NCI-H345 (cell line): ENCODE measurements around the gene ZFP92.
A peak's percentile ranks its signal among the peaks of the same experiment; 100 is the strongest.

ENCODE experiments used
- DNase-seq: peaks from one replicate; lab custom pipeline; 2025; lab: John Stamatoyannopoulos, UW

The ZFP92 gene

DNA sequence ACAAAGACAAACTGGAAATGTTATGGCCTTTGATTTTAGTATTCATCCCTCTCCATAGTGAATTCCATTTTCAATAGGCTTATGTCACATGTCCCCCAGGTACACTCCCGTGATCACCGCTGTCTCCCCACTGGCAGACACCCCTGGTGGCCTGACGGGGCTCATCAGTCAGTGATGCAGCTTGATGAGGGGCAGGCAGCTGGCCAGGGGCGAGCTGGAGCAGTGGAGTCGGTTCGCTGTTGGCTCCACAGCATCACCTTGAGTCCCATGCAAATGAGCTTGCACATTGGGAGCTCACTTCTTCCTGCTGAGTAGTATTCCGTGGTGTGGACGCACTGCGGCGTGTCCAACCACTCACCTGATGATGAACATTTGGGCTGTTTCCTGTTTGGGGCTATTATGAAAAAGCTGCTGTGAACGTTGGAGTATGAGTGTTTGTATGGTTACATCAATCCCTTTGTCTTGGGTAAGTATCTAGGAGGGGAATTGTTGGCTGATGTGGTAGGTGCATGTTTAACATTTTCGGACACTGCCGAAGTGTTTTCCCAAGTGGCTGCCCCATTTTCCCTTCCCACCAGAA is 29.4 kb downstream of the ZFP92 start:
- DNase-seq: peak; percentile 2

DNA sequence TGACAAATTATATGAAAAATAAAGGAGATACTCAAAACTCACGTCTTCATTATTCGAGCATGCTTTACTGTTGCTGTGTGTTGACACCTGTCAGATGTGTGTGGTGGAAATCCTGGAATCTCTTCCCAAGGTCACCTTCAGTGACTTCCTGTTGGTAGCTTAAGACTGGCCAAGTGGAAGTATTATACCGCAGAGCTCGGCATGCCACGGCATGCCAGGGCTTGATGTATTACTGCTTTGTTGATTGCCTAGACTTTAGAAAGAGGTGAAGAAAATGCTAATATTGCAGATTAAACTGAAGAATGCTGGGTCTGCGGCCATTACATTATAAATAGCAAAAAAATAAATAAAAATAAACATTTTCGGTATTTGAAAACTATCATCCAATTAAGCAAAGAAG is 30.0 kb downstream of the ZFP92 start:
- no peak for DNase-seq

DNA sequence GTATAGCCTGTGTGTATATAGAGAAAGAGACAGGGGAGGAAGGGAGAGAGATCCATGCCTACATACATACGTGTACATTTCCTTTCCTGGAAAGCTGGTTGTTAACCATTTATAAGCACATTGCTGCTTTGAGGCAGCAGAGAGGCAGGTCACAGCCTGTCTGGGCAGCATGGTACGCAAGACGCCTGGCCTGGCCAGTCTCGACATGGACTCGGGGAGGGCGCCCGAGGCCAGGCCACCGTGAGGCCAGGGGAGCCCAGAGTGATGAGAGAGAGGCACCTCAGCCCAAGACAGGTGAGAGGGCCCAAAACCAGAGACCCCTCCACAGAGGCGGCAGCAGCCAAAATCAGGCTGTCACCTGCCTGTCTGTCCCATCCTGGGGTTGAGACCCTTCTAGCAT is 30.7 kb downstream of the ZFP92 start:
- no peak for DNase-seq

DNA sequence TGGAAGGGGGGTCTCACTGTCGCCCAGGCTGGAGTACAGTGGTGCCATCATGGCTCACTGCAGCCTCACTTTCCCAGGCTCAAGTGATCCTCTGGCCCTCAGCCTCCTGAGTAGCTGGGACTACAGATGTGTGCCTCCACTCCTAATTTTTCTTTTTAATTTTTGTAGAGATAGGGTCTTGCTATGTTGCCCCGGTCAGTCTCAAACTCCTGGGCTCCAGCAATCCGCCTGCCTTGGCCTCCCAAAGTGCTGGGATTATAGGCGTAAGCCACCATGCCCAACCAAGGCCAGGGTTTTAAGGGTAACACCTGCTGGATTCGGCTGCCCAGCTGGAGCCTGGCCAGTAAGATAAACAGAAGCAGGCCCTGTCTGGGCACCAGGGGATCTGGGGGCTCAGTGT is 31.2 kb downstream of the ZFP92 start:
- no peak for DNase-seq

DNA sequence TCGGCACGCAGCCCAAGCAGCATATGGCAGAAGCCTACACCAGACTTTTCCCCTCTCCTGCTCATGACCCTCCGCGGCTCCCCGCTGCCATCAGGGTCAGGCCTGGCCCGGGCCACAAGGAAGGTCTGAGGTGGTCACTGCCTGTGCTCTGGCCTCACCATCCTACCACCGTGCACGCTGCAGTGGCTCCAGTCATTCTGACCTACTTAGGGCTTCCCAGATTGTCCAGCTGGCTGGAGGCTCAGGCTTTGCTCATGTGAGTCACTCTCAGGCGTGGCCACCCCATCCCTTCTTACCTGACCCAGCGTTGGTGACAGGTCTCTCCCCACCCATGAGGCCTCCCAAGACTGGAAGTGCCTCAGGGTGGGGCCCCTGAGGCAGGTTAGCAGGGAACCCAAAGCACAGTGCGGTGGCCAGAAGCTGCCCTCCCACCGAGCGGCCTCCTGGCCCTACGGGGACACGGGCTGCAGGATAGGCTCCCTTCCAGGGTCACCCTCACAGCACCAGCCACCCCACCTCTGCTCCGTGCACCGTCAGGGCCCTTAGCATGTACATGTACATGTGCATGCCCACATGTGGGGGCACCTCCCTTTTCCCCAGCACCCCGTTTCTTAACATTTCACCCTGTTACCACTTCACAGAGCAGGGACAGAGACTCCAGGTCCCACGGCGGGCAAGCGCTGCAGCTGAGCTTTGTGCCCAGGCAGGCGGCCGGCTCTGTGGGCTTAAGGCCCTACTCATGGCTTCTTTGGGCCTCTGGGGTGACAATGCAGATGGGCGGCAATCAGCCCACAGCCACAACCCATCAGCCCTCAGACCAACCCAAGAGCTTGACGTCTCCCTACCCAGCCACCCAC is 32.4 kb downstream of the ZFP92 start:
- no peak for DNase-seq

DNA sequence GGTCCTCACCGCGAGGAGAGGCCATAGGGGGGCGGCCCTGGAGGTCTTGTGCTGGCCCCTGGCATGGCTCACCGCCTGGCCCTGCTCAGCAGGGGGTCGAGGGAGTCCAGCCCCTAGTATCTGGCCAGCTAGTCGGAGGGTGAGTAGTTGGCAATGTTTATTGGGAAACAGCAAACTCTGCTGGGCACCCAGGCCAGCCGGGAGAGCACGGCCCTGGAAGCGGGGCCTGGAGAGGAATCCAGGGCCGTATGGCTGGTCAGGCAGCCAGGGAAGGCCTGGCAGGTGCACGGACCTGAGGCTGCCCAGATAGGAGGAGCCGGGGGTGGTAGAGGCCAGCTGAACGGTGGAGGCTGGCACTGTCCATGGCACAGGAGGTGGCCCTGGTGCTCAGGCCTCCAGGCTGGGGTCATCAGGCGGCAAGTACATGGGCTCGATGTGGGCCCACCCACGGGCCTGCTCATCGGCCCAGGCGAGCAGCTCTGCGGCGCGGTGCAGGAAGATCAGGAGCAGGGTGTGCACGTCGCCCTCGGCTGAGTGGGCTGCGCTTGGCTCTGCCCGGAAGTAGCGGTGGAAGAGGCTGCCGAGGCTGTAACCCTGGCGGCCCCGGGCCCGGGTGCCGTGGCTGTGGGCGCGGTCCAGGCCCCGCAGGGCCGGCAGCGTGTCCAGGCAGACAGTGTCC is 33.2 kb downstream of the ZFP92 start:
- DNase-seq: no peak

DNA sequence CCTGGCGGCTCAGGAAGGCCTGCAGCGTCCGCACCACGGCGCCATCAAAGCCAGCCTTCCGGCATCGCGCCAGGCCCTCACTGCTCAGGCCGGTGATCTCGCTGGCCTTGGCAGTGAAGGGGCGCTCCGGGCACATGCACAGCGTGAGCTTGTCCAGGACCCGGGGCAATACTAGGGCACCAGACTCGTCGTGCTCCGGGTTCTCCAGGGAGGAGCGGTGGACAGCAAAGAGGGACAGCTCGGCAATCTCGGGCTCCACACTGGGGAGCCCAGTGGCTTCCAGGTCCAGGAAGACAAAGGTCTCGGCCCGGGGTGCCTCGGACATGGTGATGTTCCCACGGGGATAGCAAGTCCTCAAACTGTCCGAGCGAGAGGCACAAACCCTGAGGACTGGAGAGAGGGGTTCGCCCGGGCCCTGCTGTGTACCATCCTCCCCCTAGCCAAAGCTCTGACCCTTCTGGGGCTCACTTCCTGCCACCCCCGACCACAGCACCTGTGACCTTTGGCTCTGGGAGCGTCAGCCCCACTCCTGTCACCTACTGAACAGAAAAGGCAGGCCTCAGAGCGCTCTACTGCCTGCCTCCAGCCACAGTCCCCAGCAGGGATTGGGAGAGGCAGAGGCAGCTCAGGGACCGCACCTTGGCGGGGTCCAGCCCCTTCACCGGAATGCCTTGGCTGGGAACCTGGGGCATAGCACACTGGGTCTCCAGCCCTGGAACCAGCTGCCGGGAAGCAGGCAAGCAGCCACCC is 34.0 kb downstream of the ZFP92 start:
- DNase-seq: no peak

DNA sequence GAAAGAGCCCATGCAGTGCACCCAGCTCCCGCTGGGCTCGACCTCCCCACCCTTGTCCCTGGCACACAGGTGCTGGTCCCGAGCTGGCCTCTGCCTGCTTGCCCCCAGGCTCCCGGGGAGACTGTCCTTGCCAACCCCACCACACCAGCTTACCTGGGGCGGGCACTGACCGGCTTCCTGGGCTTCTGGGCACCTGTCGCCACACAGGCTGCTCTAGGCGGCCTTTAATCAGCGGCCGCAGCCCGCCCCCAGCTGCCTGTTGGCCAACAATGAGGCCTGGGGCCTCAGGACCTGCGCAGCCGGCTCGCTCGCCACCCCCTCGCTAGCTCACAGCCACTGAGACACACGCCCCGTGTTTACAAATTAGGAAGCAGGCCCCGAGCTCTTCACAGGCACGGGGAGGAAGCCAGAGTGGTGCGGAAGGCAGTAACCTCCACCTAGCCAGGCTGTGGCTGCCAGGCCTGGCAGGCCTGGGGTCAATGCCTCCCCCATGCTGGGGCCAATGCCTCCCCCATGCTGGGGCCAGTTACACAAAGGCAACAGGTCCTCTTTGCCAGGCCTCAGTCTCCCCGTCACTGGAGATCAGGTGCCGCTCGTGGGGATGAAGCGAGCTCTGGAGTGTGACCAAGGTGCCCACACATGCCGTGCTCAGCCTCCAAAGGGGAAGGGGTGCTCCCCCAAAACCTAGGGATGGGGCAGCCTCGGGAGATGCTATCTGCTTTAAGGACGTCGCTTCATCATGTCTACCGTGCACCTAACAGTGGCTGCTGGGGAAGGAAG is 34.8 kb downstream of the ZFP92 start, which contains the start of gene TREX2:
TREX2 (minus strand) TSS at position 201 of the 780 bp plus-strand sequence. CDS start 626 bp downstream, outside the sequence.
- no peak for DNase-seq

DNA sequence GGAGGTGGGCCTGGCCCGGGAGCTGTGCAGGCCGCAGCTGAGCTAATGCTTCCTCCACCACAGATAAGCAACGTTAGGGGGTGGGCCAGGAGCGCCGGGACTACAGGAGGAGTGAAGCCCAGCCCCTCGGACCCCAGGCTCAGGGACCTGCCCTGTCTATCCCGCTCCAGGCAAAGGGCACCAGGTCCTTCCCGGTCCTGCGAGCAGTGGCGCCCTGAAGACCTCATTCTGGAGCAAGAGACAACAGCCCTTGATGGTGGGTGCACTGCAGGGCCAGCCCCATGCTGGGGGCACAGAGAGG is 35.3 kb downstream of the ZFP92 start:
- DNase-seq: no peak

DNA sequence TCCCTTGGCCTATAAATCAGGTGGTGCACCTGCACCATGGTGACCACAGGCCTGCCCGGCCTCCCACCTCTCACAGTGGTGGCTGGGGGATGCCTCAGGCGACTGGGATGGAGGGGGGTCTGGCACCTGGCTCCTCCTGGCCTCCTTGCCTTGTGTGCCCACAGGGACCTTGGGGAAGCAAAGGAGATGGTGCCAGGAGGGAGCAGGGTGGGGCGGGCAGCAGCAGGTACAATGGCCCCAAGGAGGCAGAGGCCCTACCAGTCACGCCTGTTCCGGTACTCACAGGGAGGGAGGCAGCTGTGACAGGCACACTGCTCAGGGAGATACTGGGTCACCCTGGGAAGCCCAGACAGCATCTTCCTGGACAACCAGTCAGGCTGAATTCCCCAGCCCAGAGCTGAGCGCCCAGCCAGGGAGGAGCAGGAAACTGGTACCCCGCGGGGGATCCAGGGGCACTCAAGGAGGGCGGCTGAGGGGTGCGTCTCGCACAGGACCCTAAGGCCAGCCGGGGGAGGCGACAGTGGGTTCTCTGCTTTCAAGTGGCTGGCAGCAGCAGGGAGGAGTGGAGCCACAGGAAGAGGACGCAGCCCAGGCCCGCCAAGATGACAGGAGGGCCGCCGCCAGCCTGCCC is 35.8 kb downstream of the ZFP92 start:
- DNase-seq: no peak

DNA sequence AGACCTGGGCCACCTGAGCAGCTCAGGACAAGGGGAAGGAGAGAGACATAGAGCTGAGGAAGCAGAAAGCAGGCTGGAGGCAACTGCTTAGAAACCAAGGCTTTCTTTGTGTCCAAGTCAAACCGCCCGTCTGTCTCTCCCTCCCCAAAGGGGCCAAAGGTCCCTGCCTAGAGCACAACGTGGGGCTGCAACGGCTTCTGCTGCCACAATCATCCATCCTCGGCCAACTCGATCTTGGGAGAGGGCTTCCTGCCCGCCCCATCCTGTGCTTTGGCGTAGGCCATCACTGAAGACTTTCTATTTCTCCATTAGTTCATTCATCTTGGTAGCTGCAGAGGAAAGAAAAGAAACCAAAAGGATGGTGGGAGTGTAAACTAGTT is 36.3 kb downstream of the ZFP92 start:
- DNase-seq: no peak

DNA sequence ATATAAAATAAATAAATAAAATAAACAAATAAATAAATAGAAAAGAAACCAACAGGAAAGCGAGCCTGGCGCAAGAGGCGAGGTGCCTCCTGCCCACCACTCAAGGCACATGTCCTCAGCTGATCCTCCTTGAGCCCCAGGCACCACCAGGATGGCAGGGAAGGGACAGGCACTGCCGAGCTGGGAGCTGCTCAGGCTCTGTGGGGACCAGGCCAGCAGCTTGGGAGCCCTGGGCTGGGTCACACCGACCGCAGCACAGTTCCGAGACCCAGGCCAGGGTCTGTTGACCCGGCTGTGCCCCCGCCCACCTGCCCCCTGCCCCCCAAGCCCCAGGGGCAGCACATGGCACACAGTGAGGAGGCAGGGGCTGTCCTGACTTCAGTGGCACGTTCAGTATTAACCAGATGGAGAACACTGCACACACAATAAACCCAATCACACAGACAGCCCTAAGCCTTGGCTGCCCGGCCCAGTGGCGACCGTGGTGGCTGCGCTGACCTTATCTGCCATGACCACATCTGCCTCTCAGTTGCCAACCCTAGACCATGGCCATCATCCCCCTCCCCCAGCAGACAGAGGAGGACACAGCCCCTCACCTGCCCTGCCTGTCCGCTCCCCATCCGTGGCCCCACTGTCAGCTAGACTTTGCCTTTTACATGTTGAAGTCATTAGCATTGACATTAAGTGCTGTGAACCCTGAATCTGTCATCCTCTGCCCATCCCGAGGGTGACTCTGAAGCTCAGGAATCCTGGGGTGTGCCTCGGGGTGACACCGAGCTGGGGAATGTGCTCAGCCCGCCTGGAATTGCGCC is 37.5 kb downstream of the ZFP92 start:
- DNase-seq: no peak

DNA sequence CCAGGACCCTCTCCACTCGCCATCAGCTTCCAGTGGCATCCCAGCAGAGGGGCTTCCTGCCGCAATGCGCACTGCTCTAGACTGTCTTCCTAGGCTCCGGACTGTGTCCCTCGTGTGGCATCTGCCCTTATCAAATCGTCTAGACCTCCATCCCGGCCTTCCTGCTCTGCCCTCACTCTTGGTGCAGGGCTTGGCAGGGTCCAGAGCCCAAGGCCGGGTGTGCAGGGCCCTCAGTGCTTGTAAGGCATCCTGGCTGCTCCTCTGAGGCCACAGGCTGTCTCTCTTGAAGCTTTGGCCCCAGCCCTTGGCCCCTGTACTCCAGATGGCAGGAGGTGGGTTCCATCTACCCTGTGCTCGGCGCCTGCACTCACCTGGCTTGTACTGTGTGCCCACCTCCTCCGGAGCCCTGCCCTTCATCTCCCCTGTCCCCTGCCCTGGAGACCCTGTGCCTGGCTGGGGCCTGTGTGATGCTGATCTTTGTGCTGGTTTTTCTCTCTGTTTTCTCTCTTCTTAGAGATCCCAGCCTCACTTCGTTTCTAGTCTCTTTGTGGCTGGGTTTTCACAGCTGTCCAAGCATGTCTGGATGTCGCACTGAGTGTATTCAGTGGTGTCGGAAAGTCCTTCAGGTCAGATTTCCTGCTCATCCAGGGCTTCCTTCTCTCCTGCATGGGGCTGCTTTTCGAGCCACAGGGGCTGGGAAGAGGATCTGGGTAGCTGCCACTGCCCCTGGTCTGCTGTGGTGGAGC is 38.3 kb downstream of the ZFP92 start:
- no peak for DNase-seq

DNA sequence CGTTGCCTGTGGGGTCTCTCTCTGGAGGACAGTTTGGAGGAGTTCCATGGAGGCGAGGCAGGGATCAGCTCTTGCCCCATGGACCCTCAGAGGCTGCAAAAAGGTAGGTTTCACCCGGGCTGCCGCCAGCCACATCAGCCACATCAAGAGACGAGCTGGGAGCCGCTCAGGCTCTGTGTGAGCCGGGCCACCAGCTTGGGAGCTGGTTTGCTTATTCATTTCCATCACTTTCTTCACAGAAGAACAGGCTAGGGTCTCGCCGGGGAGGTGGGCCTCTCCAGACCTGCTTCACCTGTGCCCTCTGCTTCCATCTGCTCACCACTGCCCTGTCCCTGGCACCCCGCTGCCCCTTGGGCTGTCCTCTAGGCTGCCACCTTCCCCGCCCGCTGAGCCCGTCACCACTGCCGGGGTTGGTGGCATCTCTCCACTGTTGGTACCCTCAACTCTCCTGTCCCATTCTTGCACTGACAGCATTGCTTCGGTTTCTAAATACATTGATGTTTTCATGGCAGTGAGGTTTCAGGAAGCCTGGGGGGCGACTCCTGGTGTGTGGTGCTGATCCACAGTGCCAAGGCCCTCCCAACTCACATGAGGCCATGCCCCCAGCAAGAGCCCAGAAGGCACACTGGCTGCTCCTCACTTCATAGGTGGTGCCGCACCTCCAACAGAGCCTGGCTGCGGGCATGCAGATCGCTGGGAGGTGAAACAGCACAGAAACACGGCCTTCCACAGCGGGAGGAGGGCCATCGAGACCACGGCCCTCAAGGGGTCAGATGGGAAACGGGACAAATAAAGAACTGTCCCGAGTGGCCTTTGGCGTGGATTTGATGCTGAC is 39.1 kb downstream of the ZFP92 start:
- DNase-seq: no peak

DNA sequence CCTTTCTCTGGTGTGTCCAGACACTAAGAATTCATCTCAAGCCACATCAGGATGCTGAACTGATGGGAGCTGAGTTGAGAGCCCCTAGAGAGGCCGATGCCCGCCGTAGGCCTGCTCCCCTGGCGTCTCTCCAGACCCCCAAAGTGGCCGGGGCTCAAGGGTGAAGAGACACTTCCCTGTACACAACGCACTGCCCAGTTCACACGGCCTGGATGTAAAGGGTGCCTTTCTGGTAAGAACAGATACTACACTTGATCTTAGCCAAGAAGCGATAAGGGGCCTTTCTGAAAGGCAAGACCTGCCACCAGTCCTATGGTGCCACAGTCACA is 39.6 kb downstream of the ZFP92 start:
- no peak for DNase-seq

DNA sequence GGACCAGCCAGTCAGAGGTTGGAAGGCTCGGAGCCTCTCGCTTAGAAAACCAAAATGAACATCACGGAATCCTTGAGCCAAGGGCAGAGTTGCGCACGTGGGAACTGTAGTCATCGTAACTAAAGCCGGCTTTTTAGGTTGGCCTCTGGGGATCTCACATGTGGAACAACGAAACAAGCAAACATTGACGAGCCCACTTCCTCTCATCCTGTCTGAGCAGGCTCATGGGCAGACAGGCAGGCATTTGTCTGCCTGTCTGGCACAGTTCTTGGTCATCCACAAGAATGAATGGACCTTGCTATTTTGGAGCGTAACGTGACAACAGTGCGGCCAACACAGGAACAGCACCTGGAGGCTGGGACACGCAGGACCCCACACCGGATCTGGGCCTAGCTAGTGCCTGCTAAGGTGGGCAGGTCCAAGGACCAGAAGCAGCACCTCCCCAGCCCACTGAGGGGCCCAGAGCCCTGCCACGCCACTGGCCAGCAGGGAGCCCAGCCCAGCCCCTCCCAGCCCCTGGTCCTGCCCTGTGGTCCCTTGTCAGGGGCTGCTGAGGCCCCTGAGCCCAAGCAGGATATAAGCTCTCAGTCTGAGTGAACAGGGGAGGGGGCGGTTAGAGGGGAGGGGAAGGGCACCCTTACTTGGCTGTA is 43.8 kb downstream of the ZFP92 start:
- no peak for DNase-seq

DNA sequence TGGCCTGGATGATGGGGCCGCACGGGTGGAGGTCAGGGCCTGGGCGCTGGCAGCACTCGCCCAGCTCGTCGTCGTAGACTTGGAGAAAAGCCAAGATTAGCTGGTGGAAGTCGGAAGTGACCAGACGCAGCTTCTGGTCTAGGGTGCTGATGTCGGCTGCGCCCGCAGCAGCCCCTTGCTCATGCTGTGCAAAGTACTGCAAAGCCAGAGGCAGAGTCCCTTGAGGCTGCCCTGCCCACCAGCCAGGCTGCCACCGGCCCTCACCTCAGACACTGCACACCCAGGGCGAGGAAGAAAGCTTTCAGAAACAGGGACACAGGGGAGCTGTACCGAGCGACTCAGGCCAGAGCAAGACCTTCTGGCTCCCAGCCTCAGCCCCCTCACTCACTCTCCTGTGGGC is 44.3 kb downstream of the ZFP92 start:
- DNase-seq: no peak

DNA sequence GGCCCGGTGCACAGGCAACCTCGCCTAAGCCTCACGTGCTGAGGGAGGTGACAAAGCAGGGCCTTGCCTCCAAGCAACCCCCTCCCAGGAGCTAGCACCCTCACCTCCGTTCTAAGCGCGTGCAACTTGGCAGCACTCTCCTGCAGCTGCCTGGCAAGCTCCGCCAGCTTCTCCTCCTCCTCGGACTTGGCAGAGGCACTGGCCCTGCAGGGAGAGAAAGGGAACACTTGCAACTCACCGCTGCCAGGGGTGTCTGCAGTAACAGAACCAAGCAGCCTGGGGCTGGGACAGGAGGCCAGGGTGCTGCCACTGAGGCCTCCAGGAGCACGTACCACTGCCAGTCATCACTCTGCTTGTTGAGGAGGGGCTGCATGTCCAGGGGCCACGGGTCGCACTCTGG is 44.9 kb downstream of the ZFP92 start:
- no peak for DNase-seq

DNA sequence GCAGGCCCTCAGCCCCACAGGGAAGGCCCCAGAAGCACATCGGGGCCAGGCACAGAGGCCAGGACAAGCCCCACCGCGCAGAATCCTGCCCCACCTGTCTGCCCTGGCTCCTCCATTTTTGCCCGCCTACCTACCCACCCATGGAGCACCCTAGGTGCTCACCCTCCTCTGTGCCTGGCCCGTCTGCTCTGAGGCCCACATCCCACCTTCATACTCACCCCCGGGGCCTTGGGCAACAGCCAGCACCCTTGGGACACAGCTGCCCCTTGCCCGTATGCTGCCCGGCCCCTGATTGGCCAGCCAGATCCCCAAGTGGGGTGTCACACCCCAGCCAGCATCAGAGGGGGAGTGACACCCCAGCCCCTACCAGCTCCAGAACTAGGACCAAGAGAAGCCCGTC is 45.4 kb downstream of the ZFP92 start:
- no peak for DNase-seq
